Measurements from ENCODE around the gene CFAP157.
"Not testable (repeated sequence)": the region's sequence is repeated elsewhere in the genome, so short reads cannot be mapped to it uniquely, and the experiment has no call there.

CFAP157 gene

GRCh38 chr9:127755061-127756060 is 48.6 kb downstream of the CFAP157 start:
- no peak for DNase-seq (ENCODE audit: low read depth)
- H3K4me3 ChIP-seq (ENCODE audit: control insufficient read depth, low read depth, low read length) = no peak overlapping the region
- TF ChIP-seq CTCF (IDR thresholded peaks at IDR 0.05; ENCODE audit: control insufficient read depth, insufficient read depth, low read depth, low read length, missing control alignments) = no peak

DNA sequence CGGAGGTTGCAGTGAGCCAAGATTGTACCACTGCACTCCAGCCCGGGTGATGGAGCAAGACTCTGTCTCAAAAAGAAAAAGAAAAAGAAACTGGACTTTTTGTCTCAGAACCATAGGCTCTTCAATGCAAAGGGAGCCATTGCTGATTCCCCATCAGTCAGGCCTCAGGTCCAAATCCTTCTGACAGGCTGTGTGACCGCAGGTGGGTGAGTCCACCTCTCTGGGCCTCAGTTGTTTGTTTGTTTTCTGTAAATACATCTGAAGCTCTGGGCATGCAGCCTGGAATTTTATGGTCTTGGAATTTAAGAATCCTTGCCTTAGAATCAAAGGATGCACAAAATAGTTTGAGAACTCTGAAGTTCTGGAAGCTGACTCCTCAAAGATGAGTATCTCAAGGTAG is 49.4 kb downstream of the CFAP157 start:
- no peak for DNase-seq (ENCODE audit: low read depth)
- H3K4me3 ChIP-seq (ENCODE audit: control insufficient read depth, low read depth, low read length) = no peak overlapping the region
- no peak for TF ChIP-seq CTCF (IDR thresholded peaks at IDR 0.05; ENCODE audit: control insufficient read depth, insufficient read depth, low read depth, low read length, missing control alignments)

DNA sequence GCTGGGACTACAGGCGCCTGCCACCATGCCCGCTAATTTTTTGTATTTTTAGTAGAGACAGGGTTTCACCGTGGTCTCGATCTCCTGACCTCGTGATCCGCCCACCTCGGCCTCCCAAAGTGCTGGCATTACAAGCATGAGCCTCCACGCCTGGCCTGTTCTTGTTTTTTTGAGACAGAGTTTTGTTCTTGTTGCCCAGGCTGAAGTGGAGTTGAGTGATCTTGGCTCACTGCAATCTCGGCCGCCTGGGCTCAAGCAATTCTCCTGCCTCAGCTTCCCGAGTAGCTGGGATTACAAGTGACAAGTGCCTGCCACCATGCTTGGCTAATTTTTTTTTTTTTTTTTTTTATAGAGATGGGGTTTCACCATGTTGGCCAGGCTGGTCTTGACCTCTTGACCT is 50.0 kb downstream of the CFAP157 start:
- not testable (repeated sequence) for H3K4me3 ChIP-seq (ENCODE audit: control insufficient read depth, low read depth, low read length); DNase-seq (ENCODE audit: low read depth)

DNA sequence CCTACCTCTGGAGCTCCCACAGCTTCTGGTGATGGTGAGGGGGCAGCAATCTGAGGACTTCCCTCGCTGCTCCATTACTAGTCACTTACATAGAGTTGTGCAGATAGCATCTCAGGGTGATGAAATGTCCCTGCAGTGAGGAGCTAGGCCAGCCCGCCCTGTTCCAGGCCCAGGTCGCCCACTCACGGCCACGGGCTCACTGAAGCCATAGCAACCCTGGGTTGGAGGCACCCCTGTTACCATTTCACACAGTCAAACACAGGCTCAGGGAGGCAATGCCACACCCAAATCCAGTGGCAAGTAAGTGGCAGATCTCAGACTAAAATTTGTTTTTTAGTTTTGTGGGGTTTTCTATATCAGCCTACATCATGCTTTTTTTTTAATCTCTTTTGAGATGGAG is 52.1 kb downstream of the CFAP157 start:
- no peak overlapping the region for H3K4me3 ChIP-seq (ENCODE audit: control insufficient read depth, low read depth, low read length)
- no peak for DNase-seq (ENCODE audit: low read depth)
- no peak for TF ChIP-seq CTCF (IDR thresholded peaks at IDR 0.05; ENCODE audit: control insufficient read depth, insufficient read depth, low read depth, low read length, missing control alignments)

DNA sequence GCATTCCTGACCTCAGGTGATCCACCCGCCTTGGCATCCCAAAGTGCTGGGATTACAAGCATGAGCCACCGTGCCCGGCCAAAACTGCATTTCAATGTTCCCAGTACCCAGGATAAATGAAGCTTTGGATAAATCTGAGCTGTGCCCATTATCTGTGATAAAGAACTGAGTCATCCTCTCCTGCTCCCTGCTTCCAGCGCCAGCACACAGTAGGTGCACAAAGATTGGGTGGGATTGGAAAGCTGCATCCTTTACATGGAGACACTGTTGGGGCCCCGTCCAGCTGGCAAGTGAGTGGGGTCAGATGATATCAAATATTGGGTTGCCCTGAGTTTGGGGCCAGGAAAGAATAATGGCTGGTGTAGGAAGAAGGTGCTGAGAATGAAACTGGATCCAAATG is 54.3 kb downstream of the CFAP157 start:
- no peak overlapping the region for H3K4me3 ChIP-seq (ENCODE audit: control insufficient read depth, low read depth, low read length)
- DNase-seq (ENCODE audit: low read depth) = no peak
- TF ChIP-seq CTCF (IDR thresholded peaks at IDR 0.05; ENCODE audit: control insufficient read depth, insufficient read depth, low read depth, low read length, missing control alignments) = no peak

DNA sequence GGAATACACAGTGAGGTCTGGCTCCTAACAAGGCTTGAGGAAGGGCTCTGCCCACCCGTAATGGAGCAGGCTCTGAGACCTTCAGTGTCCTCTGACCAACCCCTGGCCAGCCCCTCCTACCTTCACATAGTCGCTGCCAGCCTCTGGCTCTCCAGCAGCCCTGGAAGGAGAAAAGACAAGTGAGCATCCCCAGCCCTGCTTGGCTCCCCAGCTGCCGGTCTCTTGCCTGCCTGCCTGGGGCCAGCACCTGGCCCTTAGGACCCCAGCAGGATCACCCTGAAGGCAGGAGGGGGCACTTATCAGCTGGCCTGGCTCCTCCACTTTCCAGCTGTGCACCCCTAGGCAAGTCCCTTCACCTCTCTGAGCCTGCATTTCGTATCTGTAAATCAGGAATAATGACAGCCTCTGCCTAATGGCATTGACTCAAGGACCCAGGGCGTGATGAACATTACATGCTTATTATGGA is 54.7 kb downstream of the CFAP157 start:
- DNase-seq (ENCODE audit: low read depth) = no peak
- TF ChIP-seq CTCF (IDR thresholded peaks at IDR 0.05; ENCODE audit: control insufficient read depth, insufficient read depth, low read depth, low read length, missing control alignments) = no peak
- no peak overlapping the region for H3K4me3 ChIP-seq (ENCODE audit: control insufficient read depth, low read depth, low read length)

DNA sequence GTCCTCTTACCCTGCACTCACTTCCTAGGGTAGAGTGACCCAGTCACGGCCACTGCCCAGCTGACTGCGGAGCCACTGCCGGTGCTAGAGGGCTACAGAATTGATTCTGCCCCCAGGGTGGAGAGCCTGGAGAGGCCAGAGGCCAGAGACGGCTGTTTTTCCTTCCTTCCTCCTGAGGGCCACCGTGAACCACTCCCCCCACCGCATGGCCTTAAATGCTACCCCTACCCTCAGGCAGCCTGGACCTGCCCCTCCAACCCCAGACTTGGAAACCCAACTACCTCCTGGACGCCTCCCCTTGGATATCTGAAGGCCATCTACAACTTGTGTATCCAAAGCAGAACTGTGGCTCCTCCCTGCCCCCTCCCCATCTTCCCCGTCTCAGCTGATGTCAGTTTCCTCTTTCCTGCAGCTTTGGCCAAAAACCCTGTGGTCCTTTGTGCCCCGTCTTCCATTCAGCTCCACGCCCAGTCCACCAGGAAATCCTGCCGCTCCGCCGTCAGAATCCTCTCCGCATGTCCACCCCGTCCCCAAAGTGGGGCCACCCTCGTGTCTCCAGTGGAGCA is 55.4 kb downstream of the CFAP157 start:
- no peak for DNase-seq (ENCODE audit: low read depth)
- H3K4me3 ChIP-seq (ENCODE audit: control insufficient read depth, low read depth, low read length) = no peak overlapping the region
- TF ChIP-seq CTCF (IDR thresholded peaks at IDR 0.05; ENCODE audit: control insufficient read depth, insufficient read depth, low read depth, low read length, missing control alignments) = no peak
